ENCODE data around the gene THOC6.

DNA sequence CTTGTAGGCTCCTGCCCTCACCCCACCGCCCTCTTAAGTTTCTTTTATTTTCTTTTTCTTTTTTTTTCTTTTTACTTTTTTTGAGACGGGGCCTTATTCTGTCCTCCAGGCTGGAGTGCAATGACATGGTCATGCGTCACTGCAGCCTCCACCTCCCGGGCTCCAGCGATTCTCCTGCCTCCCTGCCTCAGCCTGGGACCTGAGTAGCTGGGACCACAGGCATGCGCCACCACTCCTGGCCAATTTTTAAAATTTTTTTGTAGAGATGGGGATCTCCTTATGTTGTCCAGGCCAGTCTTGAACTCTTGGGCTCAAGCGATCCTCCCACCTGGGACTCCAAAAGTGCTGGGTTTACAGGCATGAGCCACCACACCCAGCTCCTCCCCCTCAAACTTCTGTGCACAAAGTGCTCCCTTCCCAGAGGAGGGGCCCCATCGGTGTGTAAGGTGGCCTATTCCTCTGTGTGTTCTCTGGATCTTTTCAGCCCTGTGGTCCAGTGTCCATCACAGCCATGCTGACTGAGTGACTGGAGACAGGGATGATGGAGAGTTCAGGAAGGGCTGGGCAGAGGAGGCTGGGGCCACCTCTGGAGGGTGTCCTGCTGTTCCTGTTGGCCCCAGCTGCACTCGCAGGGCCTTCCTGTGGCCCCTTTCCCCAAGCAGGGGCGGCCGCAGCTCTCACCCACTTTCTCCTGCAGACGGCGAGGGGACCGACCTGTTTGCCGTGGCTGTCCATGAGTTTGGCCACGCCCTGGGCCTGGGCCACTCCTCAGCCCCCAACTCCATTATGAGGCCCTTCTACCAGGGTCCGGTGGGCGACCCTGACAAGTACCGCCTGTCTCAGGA is 32.7 kb downstream of the THOC6 start:
- no peak for TF ChIP-seq EP300 (IDR thresholded peaks at IDR 0.05; ENCODE audit: borderline replicate concordance)
- TF ChIP-seq YY1 (IDR thresholded peaks at IDR 0.05; ENCODE audit: low read depth), result no peak
- TF ChIP-seq, protein P1, sequence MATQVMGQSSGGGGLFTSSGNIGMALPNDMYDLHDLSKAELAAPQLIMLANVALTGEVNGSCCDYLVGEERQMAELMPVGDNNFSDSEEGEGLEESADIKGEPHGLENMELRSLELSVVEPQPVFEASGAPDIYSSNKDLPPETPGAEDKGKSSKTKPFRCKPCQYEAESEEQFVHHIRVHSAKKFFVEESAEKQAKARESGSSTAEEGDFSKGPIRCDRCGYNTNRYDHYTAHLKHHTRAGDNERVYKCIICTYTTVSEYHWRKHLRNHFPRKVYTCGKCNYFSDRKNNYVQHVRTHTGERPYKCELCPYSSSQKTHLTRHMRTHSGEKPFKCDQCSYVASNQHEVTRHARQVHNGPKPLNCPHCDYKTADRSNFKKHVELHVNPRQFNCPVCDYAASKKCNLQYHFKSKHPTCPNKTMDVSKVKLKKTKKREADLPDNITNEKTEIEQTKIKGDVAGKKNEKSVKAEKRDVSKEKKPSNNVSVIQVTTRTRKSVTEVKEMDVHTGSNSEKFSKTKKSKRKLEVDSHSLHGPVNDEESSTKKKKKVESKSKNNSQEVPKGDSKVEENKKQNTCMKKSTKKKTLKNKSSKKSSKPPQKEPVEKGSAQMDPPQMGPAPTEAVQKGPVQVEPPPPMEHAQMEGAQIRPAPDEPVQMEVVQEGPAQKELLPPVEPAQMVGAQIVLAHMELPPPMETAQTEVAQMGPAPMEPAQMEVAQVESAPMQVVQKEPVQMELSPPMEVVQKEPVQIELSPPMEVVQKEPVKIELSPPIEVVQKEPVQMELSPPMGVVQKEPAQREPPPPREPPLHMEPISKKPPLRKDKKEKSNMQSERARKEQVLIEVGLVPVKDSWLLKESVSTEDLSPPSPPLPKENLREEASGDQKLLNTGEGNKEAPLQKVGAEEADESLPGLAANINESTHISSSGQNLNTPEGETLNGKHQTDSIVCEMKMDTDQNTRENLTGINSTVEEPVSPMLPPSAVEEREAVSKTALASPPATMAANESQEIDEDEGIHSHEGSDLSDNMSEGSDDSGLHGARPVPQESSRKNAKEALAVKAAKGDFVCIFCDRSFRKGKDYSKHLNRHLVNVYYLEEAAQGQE (IDR thresholded peaks at IDR 0.05; ENCODE audit: low read depth), result no peak
- TF ChIP-seq CEBPB (IDR thresholded peaks at IDR 0.05), result no peak

Data from Ishikawa (cell line).